ENCODE measurements around the gene HPCAL1.

HPCAL1 gene

DNA sequence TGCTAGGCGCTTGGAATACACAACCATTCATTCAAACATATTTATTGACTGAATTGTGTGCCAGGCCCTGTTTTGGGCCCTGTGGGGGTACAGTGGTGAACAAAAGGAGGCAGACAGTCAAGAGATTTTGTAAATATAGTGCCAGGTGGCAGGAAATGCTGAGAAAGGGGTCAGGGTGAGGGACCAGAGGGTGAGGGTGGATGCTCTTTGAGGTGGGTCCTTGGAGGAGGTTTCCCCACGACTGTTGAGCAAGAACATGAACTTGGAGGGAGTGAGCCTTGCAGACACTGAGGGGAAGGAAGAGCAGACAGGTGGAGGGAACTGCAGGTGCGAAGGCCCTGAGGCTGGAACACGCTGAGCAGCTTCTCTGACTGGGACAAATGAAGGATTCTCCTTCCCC is 104.7 kb downstream of the HPCAL1 start:
- Histone ChIP-seq H3K27me3 (ENCODE audit: control insufficient read depth, insufficient read depth, low read length) (no peaks in the 10 kb centered on the region), H3K9me3 (ENCODE audit: control insufficient read depth, insufficient read depth, low read depth, low read length) (no peaks in the 10 kb centered on the region), H3K4me1 (ENCODE audit: control insufficient read depth, insufficient read depth, low read length) (peaks cover 16% of the 10 kb centered on the region; the same call in 1 of the 2 replicates), H3K36me3 (ENCODE audit: control insufficient read depth, insufficient read depth, low read length) (no peaks in the 10 kb centered on the region), H3K27ac (ENCODE audit: low read depth, low read length) (no peak overlapping the region), H3K9ac (ENCODE audit: low read length) (no peak overlapping the region), H3K4me3 (ENCODE audit: low read depth, low read length) (no peak overlapping the region)

DNA sequence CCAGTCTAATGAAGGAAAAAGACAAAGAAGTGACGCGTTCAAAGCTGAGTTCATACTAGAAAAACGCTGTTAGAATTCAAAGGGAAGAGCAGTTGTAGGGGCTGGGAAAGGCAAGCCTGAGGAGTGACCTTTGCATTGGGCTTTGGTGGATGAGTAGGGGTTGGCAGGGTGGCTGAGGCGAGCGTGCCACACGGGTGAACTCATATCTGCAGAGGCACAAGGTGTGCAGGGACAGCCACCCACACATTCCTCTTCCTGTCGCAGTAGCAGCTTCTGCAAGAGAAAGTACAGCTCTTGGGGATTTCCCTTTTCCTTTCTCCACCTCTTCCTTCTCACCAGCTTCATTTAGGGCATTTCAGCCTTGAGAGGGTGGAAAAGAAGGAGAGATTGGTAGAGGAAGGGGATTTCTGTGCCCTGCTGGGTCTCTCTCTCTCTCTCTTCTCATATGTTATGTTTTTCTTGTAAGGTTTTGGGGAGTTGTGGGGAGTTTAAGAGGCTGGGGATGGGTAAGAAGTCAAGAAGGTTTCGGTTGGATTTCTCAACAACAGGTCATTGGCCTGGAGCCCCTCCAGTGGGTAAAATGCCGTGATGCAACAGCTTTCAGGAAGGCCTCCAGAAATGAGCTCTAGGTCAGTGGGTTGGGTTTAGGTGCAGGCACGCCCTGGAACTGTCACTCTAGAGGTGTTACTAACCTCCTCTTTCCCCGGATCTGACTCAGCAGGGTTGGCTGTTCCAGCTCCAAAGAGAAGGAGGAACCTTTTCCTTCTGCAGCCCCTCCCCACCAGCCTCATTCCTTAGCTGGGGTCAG is 105.3 kb downstream of the HPCAL1 start:
- no peak overlapping the region for H3K27ac ChIP-seq (ENCODE audit: low read depth, low read length)
- H3K4me1 ChIP-seq (ENCODE audit: control insufficient read depth, insufficient read depth, low read length): peaks cover 16% of the 10 kb centered on the region; the same call in 1 of the 2 replicates
- H3K4me3 ChIP-seq (ENCODE audit: low read depth, low read length): no peak overlapping the region
- H3K36me3 ChIP-seq (ENCODE audit: control insufficient read depth, insufficient read depth, low read length): no peaks in the 10 kb centered on the region
- H3K9me3 ChIP-seq (ENCODE audit: control insufficient read depth, insufficient read depth, low read depth, low read length): no peaks in the 10 kb centered on the region
- H3K9ac ChIP-seq (ENCODE audit: low read length): no peak overlapping the region
- H3K27me3 ChIP-seq (ENCODE audit: control insufficient read depth, insufficient read depth, low read length): no peaks in the 10 kb centered on the region

DNA sequence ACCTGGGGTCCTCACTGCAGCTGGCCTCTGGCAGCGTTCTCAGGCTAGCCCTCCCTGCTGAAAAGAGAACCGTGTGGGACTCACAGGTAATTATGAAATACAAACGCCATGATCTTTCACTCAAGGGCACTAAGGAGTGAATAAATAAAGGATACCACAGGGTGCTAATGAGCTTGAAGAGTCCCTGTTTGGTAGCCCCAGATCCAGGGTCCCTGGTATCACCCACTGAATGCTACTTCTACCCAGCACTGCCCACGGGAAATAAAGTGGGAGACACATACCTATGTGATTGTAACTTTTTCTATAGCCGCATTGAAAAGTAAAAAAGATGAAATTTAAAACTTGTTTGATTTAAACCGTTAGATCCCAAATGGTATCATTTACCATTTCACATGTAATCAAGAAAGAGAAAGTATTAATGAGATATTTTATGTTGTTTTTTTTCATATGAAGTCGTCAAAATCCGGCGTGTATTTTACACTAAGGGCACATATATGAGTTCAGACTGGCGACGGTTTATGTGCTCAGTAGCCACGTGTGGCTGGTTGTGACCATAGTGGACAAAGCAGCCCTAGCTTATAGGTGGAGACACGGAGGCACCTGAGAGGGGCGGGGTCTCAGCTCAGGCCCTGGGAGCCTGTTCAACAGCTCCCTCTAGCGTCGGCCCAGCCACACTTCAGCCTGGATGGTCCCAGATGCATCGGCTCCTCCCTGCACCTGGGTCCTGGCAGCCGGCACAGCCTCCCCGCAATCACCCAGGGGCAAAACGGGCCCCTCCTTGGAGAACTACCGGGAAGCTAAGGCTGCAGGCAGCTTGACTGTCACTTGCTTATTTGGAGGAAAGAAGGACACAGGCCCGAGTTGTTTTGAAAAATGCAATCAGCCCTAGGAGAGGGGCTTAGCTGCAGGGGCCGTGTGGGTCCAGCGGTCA is 106.2 kb downstream of the HPCAL1 start:
- Histone ChIP-seq H3K4me1 (ENCODE audit: control insufficient read depth, insufficient read depth, low read length) (peaks cover 16% of the 10 kb centered on the region; the same call in 1 of the 2 replicates), H3K9ac (ENCODE audit: low read length) (no peak overlapping the region), H3K36me3 (ENCODE audit: control insufficient read depth, insufficient read depth, low read length) (no peaks in the 10 kb centered on the region), H3K4me3 (ENCODE audit: low read depth, low read length) (no peak overlapping the region), H3K27ac (ENCODE audit: low read depth, low read length) (no peak overlapping the region), H3K9me3 (ENCODE audit: control insufficient read depth, insufficient read depth, low read depth, low read length) (no peaks in the 10 kb centered on the region), H3K27me3 (ENCODE audit: control insufficient read depth, insufficient read depth, low read length) (no peaks in the 10 kb centered on the region)

DNA sequence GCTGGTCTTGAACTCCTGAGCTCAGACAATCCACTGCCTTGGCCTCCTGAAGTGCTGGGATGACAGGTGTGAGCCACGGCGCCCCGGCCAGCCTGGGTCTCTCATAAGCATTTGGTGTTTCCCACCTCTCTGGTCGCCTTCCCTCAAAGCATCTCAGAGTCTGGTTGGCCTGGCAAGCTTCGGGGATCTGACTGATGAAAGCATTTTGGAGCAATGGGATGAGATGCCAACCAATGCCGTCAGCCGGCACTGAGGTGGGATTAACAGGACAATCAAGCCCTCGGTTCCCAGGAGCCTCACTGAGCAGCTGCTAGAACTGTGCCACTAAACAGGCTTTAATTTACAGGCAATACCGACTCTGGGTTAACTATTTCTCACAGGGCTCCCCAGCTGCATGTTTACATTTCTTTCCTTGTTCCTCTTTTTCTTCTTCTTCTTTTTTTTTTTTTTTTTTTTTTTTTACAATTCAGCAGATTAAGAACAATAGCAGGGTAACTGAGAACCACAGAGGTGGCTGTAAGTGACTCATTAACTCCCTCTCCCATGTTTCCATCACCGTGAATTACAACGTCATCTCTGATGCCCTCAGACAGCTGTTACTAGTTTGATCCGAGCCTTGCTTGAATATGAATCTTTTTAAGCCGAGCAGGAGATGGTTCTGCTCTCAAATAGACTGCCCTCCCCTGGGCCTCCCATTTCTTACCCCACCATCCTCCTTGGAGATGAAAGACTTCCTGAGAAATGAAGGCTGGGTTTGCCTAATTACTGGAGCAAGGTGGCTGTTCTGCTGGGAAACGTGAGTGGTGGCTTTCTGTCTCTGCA is 107.5 kb downstream of the HPCAL1 start:
- no peak overlapping the region for H3K27ac ChIP-seq (ENCODE audit: low read depth, low read length)
- no peaks in the 10 kb centered on the region for H3K27me3 ChIP-seq (ENCODE audit: control insufficient read depth, insufficient read depth, low read length)
- H3K36me3 ChIP-seq (ENCODE audit: control insufficient read depth, insufficient read depth, low read length): no peaks in the 10 kb centered on the region
- H3K9me3 ChIP-seq (ENCODE audit: control insufficient read depth, insufficient read depth, low read depth, low read length): no peaks in the 10 kb centered on the region
- peaks cover 16% of the 10 kb centered on the region; the same call in 1 of the 2 replicates for H3K4me1 ChIP-seq (ENCODE audit: control insufficient read depth, insufficient read depth, low read length)
- H3K4me3 ChIP-seq (ENCODE audit: low read depth, low read length): no peak overlapping the region
- no peak overlapping the region for H3K9ac ChIP-seq (ENCODE audit: low read length)

DNA sequence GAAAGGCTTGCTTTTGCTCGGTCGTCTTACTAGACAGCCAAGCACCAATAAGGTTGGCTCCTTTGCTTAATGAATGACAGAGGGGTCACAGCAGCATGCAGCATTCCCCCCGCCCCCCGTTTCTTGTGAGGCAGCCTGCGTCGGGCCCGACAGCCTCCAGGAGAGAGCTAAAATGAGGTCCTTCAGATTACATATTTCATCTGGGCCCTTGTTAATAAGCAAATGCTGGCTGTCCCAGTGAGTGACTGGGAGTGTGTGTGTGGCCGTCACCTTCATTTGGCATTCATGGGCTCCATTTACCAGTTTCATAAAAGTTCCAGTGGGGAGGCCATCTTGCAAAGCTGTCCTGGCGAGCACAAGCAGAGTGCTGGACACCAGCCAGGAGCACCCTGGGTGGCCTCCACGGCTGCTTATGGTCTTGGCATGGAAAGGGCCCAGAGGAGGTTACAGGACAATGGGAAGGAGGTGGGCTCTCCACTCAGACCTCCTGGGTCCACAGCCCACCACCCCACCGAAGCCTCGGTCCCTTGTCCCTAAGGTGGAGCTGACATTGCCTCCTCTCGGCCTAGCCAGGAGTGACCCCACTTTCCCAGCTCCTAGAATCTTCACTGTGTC is 108.2 kb downstream of the HPCAL1 start:
- H3K36me3 ChIP-seq (ENCODE audit: control insufficient read depth, insufficient read depth, low read length): no peaks in the 10 kb centered on the region
- peaks cover 16% of the 10 kb centered on the region; the same call in 1 of the 2 replicates for H3K4me1 ChIP-seq (ENCODE audit: control insufficient read depth, insufficient read depth, low read length)
- no peak overlapping the region for H3K27ac ChIP-seq (ENCODE audit: low read depth, low read length)
- H3K9ac ChIP-seq (ENCODE audit: low read length): no peak overlapping the region
- H3K9me3 ChIP-seq (ENCODE audit: control insufficient read depth, insufficient read depth, low read depth, low read length): no peaks in the 10 kb centered on the region
- no peaks in the 10 kb centered on the region for H3K27me3 ChIP-seq (ENCODE audit: control insufficient read depth, insufficient read depth, low read length)
- H3K4me3 ChIP-seq (ENCODE audit: low read depth, low read length): no peak overlapping the region

DNA sequence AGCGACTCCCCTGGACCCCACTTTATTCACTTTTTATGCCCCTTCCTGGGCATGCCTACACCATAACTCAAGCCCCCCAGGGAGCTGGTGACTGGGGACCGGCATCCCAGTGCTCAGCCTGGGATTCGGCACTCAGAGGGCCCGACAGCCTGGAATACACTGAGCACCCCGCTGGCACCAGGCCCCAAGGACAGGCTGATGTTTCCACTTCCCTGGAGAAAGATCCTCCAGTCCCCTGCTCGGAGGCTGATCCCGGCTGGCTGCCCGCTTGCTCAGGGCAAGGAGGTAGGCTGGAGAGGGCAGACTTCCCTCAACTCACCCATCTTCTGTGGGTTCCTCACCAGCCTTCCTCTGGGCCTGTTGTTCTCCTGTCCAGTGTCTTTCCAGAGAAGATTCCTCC is 108.9 kb downstream of the HPCAL1 start:
- H3K27ac ChIP-seq (ENCODE audit: low read depth, low read length): no peak overlapping the region
- peaks cover 16% of the 10 kb centered on the region; the same call in 1 of the 2 replicates for H3K4me1 ChIP-seq (ENCODE audit: control insufficient read depth, insufficient read depth, low read length)
- H3K4me3 ChIP-seq (ENCODE audit: low read depth, low read length): no peak overlapping the region
- no peaks in the 10 kb centered on the region for H3K36me3 ChIP-seq (ENCODE audit: control insufficient read depth, insufficient read depth, low read length)
- H3K27me3 ChIP-seq (ENCODE audit: control insufficient read depth, insufficient read depth, low read length): no peaks in the 10 kb centered on the region
- H3K9me3 ChIP-seq (ENCODE audit: control insufficient read depth, insufficient read depth, low read depth, low read length): no peaks in the 10 kb centered on the region
- H3K9ac ChIP-seq (ENCODE audit: low read length): no peak overlapping the region

DNA sequence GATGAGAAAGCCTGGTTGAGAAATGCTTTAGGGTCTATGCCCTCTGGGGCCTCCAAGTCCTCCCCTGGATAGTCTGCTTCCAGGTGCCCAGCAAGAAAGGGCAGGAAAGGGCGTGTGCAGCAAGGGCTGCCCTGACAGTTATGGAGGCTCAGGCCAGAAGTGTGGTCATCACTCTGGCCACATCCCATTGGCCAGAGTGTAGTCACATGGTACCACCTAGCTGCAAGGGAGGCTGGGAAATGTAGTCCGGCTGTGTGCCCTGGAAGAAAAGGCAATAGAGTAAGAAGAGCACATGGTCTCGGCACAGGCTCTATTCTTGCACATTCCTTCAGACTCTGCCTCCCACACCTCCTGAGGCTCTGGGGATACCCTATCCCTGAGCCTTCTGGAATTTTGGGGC is 109.7 kb downstream of the HPCAL1 start:
- H3K9me3 ChIP-seq (ENCODE audit: control insufficient read depth, insufficient read depth, low read depth, low read length): no peaks in the 10 kb centered on the region
- H3K36me3 ChIP-seq (ENCODE audit: control insufficient read depth, insufficient read depth, low read length): no peaks in the 10 kb centered on the region
- H3K4me3 ChIP-seq (ENCODE audit: low read depth, low read length): no peak overlapping the region
- no peak overlapping the region for H3K27ac ChIP-seq (ENCODE audit: low read depth, low read length)
- no peak overlapping the region for H3K9ac ChIP-seq (ENCODE audit: low read length)
- H3K4me1 ChIP-seq (ENCODE audit: control insufficient read depth, insufficient read depth, low read length): peaks cover 16% of the 10 kb centered on the region; the same call in 1 of the 2 replicates
- H3K27me3 ChIP-seq (ENCODE audit: control insufficient read depth, insufficient read depth, low read length): no peaks in the 10 kb centered on the region

DNA sequence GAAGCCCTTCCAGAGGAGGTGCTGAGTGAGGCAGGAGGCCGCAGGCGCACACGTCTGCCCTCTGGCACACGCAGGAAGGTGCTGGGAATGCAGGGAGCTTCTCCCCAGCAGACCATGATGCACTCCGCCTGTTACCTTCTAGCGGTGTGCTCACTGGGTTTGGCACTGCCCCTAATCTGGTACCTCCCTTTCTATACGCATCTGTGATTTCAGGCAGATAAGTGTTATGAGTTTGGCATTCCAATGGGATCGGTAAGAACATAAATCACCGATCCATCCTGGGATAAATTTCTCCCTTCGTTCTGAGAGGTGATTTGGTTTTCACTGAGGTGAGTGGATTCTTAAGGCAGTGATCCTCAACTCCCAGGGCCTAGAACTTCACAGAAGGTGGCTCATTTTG is 110.8 kb downstream of the HPCAL1 start:
- Histone ChIP-seq H3K27me3 (ENCODE audit: control insufficient read depth, insufficient read depth, low read length) (no peaks in the 10 kb centered on the region), H3K9ac (ENCODE audit: low read length) (no peak overlapping the region), H3K27ac (ENCODE audit: low read depth, low read length) (no peak overlapping the region), H3K36me3 (ENCODE audit: control insufficient read depth, insufficient read depth, low read length) (no peaks in the 10 kb centered on the region), H3K4me3 (ENCODE audit: low read depth, low read length) (no peak overlapping the region), H3K9me3 (ENCODE audit: control insufficient read depth, insufficient read depth, low read depth, low read length) (no peaks in the 10 kb centered on the region), H3K4me1 (ENCODE audit: control insufficient read depth, insufficient read depth, low read length) (peaks cover 8% of the 10 kb centered on the region; the same call in 1 of the 2 replicates)

DNA sequence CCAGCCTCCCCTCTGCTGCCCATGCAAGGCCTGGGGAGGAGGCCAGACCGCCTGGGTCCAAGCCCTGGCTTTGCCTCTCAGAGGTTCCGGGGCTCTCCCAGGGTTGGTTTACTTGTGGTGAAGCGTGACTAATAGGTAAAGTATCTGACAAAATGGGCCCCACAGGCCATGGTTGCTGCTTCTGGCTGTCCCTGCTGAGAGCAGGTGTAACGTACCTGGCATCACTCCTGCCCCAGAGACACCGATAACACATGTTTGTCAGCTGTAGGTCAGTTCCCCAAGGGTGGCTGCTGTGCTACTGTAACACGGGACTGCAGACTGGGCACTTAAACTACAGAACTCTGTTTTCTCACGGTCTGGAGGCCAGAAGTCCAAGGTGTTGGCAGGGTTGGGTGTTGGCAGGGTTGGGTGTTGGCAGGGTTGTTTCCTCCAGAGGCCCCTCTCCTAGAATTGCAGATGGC is 111.3 kb downstream of the HPCAL1 start:
- no peak overlapping the region for H3K27ac ChIP-seq (ENCODE audit: low read depth, low read length)
- H3K4me1 ChIP-seq (ENCODE audit: control insufficient read depth, insufficient read depth, low read length): peaks cover 3% of the 10 kb centered on the region; the same call in 1 of the 2 replicates

DNA sequence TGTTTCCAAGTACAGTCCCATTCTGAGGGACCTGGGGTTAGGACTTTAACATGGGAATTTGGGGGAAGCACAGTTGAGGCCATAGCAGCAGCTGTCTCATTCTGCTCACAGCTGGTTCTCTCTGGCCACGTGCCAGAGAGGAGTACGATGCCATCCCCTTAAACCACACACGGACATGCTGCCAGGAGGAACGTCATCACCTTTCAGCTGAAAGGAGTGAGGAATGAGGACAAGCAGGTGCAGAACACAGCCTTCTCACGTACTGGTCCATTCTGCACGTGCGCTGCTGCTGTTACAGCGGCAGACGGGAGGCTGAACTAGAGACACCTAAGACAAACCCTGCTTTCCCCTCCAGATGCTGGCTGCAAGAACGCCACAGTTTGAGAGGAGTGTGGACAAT is 111.9 kb downstream of the HPCAL1 start:
- no peak overlapping the region for H3K27ac ChIP-seq (ENCODE audit: low read depth, low read length)
- no peaks in the 10 kb centered on the region for H3K9me3 ChIP-seq (ENCODE audit: control insufficient read depth, insufficient read depth, low read depth, low read length)
- no peak overlapping the region for H3K4me3 ChIP-seq (ENCODE audit: low read depth, low read length)
- H3K36me3 ChIP-seq (ENCODE audit: control insufficient read depth, insufficient read depth, low read length): no peaks in the 10 kb centered on the region
- no peaks in the 10 kb centered on the region for H3K4me1 ChIP-seq (ENCODE audit: control insufficient read depth, insufficient read depth, low read length)
- H3K9ac ChIP-seq (ENCODE audit: low read length): no peak overlapping the region
- no peaks in the 10 kb centered on the region for H3K27me3 ChIP-seq (ENCODE audit: control insufficient read depth, insufficient read depth, low read length)

More for the DNA sequence above, 111.3 kb downstream of the HPCAL1 start:
- no peak overlapping the region for H3K4me3 ChIP-seq (ENCODE audit: low read depth, low read length)
- no peaks in the 10 kb centered on the region for H3K36me3 ChIP-seq (ENCODE audit: control insufficient read depth, insufficient read depth, low read length)
- H3K9ac ChIP-seq (ENCODE audit: low read length): no peak overlapping the region
- H3K9me3 ChIP-seq (ENCODE audit: control insufficient read depth, insufficient read depth, low read depth, low read length): no peaks in the 10 kb centered on the region
- H3K27me3 ChIP-seq (ENCODE audit: control insufficient read depth, insufficient read depth, low read length): no peaks in the 10 kb centered on the region

All from HUES6 (cell line).